ENCODE results near the gene SLC30A1.

The SLC30A1 gene

DNA sequence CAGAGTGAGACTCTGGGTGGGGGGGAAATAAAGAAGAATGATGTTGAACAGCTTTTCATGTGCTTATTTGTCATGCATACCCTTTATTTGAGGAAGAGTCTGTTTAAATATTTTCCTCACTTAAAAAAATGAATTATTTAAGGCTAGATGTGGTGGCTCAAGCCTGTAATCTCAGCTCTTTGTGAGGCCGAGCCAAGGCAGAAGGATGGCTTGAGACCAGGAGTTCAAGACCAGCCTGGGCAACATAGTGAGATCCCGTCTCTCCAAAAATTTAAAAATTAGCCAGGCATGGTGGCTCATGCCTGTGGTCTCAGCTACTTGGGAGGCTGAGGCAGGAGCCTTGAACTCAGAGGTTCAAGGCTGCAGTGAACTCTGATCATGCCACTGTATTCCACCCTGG is 25.4 kb downstream of the SLC30A1 start:
- no peak overlapping the region for H3K4me3 ChIP-seq (ENCODE audit: low read depth, low read length)
- TF ChIP-seq, protein P1, sequence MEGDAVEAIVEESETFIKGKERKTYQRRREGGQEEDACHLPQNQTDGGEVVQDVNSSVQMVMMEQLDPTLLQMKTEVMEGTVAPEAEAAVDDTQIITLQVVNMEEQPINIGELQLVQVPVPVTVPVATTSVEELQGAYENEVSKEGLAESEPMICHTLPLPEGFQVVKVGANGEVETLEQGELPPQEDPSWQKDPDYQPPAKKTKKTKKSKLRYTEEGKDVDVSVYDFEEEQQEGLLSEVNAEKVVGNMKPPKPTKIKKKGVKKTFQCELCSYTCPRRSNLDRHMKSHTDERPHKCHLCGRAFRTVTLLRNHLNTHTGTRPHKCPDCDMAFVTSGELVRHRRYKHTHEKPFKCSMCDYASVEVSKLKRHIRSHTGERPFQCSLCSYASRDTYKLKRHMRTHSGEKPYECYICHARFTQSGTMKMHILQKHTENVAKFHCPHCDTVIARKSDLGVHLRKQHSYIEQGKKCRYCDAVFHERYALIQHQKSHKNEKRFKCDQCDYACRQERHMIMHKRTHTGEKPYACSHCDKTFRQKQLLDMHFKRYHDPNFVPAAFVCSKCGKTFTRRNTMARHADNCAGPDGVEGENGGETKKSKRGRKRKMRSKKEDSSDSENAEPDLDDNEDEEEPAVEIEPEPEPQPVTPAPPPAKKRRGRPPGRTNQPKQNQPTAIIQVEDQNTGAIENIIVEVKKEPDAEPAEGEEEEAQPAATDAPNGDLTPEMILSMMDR (IDR thresholded peaks at IDR 0.05; ENCODE audit: low read depth, low read length): no peak

DNA sequence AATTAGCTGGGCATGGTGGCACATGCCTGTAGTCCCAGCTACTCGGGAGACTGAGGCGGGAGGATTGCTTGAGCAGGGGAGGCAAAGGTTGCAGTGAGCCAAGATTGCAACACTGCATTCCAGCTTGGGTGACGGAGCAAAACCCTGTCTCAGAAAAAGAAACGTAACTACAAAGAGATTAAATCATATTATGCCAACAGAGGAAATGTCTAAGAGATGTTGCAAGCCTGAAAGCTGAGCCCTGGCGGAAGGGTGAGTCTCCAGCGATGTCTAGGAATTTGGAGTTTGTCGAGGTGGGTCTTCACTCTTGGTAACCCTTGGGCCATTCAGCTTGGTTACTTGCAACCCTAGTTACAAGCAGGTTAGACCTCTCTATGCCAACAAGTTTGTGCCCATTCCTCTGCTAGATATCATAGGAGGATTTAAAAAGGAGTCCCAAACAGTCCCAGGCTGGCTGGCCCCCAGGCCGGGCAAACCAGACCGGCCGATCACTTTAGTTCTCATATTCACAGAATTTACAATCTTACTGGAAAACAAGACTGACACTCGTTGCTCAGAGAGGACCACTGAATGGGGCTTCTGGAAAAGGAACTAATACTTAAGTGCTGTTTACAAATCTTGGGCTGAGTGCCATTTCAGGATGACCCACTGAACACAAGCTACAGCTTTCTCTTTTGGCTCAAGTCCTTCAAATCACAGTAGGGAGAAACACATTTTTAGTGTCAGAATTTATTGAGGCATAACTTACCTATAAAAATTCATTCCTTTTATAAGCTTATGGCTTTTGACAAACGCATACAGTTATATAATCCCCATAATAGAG is 27.1 kb downstream of the SLC30A1 start:
- TF ChIP-seq, protein P1 (IDR thresholded peaks at IDR 0.05; ENCODE audit: low read depth, low read length): no peak

DNA sequence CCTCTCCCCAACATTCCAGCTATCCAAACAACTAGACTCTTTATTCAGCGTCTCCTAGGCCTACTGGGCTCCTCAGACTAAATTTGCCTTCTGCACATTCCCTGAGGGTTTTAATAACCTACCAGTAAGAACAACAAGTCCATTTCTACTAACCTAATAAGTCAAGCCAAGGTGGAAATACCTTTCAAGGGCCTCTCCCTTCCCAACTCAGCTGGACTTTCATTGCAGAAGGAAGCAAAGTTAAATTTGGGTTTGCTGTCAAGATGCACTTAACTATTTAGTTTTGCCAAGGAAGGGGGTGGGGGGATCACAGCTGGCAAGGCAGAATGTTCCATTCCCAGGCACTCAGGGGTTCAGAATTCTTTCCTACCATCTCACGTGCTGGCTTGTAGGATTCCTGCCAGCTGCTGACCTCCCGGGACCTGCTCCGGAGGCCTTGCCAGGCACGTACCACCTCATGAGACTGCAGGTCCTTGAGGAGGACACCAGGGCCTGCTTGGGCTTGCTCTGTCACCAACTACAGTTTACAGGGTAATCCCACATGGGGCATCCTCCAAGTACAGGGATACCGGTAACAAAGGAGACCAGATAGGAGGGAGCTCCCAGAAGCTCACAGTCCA is 29.8 kb downstream of the SLC30A1 start:
- TF ChIP-seq, protein P1 (IDR thresholded peaks at IDR 0.05; ENCODE audit: low read depth, low read length): no peak

More for the DNA sequence above, 27.1 kb downstream of the SLC30A1 start:
- H3K4me3 ChIP-seq (ENCODE audit: low read depth, low read length): peak overlapping the region; percentile 30

DNA sequence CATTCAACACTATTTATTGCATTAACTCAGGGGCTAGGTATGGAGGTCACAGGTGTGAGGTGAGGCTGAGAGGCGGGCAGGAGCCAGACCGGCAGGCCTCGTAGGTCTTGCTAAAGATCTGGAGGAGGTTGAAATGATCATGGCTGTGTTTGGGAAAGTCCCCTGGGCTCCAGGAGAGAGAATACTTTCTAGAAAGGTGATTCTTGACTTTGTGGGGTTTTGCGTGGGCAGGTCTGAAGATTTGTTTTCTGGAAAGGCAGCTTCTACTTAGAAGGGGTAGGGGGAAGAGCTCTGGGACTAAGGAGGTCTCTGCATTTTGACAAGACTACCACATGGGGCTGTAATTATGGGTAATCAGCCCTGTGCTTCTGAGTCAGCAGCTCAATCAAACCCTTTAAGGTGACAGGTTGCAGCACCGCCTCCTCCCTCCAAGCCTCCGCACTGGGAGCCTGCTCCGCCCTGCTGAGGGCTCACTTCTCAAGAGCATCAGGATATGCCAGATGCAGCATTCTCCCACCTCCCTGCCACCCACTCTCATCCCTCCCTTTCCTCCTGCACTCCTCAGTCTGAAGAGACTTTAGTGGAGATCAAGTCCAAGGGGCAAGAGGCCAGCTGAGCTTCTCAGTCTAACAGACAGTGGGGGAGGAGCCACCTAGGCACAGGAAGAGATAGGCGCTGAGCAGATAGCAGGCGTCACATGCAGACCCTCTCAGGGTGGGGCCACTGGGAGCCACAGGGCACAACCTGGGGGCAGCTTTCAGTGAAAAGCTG is 30.5 kb downstream of the SLC30A1 start:
- TF ChIP-seq, protein P1 (IDR thresholded peaks at IDR 0.05; ENCODE audit: low read depth, low read length): no peak
- H3K4me3 ChIP-seq (ENCODE audit: low read depth, low read length): no peak overlapping the region

More for the DNA sequence above, 29.8 kb downstream of the SLC30A1 start:
- no peak overlapping the region for H3K4me3 ChIP-seq (ENCODE audit: low read depth, low read length)

DNA sequence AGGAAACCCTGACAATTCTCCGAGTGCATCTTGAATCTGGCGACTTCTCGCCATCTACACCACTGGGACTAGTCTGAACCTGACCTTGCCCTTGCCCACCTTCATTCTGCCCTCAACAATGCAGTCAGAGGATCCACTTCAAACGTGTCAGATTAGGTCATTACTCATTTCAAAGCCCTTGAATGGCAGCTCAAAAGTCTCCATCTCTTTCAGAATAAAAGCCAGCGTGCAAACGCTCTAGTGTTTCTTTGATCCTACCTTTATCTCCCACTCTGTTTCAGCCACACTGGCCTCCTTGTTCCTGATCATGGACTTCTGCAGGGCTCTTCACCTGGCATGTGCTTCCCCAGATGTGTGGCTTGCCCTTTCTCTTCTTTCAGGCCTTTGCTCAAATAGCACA is 31.3 kb downstream of the SLC30A1 start:
- no peak overlapping the region for H3K4me3 ChIP-seq (ENCODE audit: low read depth, low read length)
- TF ChIP-seq, protein P1 (IDR thresholded peaks at IDR 0.05; ENCODE audit: low read depth, low read length): no peak

DNA sequence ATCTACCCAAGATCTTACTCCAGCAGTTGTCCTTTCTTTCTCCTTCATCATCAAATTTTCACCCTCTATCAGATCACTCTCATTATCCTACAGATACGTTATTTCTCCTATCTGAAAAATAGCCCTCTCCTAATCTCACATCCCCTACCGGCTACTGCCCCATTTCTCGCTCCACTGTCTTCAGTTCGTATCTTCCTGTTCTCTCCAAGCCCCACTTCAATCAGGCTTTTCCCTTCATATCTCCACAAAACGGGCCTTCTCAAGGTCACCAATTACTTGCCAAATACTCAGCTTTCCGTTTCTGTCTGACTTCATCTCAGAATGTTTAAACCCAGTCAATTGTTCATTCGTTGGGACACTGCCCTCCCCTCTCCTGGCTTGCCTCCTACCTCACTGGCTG is 32.4 kb downstream of the SLC30A1 start:
- no peak overlapping the region for H3K4me3 ChIP-seq (ENCODE audit: low read depth, low read length)
- TF ChIP-seq, protein P1 (IDR thresholded peaks at IDR 0.05; ENCODE audit: low read depth, low read length): no peak
